Putamen (tissue), 1 donor: Measurements from ENCODE around the gene UBA5.

Source experiments
- DNase-seq: peaks from one replicate; pipeline ENCODE4 v3.0.0-alpha.2; 2016; ENCODE audit warnings: low spot score

Gene UBA5

DNA sequence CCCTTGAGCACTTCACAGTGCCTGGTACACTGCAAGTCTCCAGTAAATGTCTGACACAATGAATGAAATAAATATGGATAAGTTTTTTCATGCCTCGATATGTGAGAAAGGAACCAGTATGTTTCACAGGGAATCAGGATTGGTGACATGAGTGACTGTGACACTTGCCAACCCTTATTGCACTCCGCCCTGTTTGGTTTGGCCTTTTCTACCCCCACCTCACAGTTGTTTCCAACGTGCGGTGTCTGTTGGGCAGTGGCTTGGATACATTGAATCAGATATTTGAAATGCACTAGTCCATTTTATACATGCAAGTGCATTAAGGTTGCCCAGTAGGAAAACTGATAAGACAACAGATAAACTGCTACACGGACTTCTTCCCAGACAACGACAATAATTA lies 60.1 kb downstream of the UBA5 start:
- DNase-seq, result no peak

- DNase-seq, result no peak
Measured at GRCh38 chr3:132721479-132722164, 61.5 kb downstream of the UBA5 start.

DNA sequence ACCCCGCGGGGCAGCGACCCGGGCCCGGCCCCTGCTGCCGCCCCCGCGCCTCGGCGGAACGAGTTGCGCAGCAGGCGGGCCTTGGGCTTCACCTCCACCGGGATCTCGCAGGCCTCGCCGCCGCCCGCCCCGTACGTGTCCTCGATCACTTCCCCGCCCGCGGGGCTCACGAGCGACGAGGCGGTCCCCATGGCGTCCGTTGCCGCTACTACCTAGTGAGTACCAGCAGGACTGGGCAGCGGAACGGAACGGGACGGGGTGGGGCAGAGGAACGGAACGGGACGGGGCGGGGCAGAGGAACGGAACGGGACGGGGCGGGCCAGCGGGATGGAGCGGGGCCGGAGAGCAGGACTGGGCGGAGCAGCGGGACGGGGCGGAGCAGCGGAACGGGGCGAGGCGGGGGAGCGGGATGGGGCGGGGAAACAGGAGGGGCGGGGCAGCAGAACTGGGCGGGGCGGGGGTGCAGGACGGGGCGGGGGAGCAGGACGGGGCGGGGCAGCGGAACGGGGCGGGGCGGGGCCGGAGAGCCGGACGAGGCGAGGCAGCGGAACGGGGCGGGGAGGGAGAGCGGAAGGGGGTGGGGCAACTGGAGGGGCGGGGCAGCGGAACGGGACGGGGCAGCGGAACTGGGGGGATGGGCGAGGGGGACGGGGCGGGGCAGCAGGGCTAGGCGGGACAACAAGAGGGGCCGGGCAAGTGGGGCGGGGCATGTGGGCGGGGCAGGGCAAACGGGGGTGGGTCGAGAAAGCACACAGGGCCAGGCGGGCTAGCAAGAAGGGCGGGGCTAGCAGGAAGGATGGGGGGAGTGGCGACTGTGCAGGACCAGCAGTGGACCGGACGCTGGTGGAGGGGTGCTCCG lies 62.3 kb downstream of the UBA5 start, which contains the start of gene NPHP3:
TSS of gene NPHP3 (minus strand) at position 245 of the 859 bp plus-strand sequence. CDS start at position 191, 54 bp downstream.
- DNase-seq, result peak; percentile 98

DNA sequence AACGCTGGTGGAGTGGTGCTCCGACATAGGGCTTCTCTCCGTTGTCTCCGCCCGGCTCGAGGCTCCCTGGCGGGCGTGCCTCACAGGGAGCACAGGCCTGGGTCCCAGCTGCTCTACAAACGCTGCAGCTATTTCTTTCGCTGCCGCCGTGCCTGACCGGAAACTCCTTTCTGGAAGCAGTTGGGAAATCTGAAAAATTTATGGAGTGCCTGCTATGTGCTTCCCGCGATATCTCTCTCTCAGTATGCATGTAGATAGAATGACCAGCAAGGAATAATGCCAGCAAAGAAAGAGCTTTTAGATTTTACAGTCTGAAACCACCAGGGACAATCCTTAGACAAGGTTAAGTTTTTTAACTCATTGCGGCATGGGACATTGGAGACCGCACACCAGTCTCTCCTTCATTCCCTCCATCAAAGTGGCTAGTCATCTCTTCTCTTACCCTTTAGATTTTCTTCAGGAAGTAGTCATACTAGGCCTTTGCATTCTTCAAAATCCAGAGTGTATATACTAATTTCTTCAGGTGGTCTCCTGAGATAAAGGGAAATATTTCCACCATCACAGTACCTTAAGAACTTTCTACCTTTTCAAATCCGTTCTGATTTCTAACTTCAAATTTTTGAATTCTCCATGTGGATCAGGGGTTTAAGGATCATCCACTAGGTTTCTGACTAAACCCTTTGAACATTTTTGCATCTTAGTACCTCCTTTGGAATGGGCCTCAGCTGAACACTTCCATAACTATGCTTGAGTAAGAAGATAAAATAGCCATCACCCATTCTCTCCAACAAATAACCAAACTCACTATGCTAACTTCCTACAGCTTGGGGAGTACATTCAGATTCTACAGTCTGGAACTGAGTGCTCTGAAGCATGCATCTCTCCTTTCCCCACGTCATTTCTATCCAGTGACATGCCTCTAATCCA lies 63.2 kb downstream of the UBA5 start:
- DNase-seq, result no peak

GRCh38 chr3:132726341-132726823 lies 66.3 kb downstream of the UBA5 start:
- DNase-seq, result peak; percentile 26
